Sigmoid colon (tissue), 4 donors: ENCODE results near the gene LMAN2.

Experiments
- EP300 ChIP-seq, 4 donors: sonication (generic); formaldehyde crosslinking; IDR thresholded peaks; one replicate each; pipeline ENCODE4 v1.6.1; 2017; ENCODE audit warnings: antibody characterized with exemption in 4 of 4
- POLR2A ChIP-seq, 2 donors: fragments of 450-650 bp; IDR thresholded peaks; one replicate each; pipeline ENCODE4 v1.6.1; 2016; ENCODE audit warnings: antibody characterized with exemption in 2 of 2, mild to moderate bottlenecking in 2 of 2, moderate library complexity in 2 of 2
- POLR2AphosphoS5 ChIP-seq, 4 donors: sonication (generic); formaldehyde crosslinking; IDR thresholded peaks; one replicate each; pipeline ENCODE4 v1.6.1; 2017; ENCODE audit warnings: antibody characterized with exemption in 4 of 4
- TF ChIP-seq, protein P1 (sequence below), 4 experiments: fragments of 450-650 bp in 3 of 4; fragments of 200-600 bp in 1 of 4; IDR thresholded peaks; one replicate each; pipeline ENCODE4 v1.5.1; 2016 to 2019; ENCODE audit warnings: antibody characterized with exemption in 4 of 4, mild to moderate bottlenecking in 3 of 4, moderate library complexity in 2 of 4

DNA sequence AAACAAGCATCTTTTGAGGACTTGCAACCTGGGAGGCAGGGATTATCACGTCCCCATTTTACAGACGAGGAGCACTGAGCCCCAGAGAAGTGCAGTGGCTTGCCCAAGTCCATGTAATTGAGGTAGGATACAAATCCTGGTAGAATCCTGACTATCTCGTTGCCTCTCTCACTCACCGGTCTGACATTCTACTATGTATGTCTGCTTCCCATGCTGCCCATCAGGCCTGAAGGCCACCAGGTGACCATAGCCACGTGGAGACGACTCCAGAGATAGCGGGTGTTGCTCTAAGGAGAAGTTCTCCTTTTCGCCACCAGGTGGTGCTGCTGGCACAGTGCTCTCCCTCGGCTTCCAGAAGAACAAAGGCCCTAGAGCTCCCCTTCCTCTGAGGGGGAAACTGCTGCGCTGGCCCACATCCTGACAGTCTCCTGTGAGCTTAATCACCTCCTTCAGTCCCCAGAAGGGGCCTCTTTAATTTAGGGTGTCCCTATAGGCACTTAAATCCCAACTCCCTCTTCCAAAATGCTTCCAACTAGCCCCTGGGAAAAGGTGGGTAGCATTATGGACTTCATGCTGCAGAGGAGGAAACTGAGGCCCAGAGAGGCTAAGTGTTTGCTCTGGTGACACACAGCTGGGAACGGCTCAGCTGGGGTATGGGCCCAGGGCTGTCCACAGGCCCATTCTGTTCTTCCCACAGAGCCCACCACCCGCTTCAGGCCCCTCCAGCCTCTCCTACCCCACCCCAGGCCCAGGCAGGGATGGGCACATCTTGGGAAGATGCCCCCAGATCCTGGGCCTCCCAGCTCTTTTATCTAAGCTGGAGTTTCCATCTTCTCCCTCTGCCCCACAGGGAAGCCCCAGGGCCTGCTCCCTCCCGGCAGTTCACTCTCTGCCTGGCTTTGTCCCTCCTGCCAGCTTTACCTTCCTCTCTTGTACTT lies 39.2 kb upstream of the LMAN2 start:
- TF ChIP-seq, protein P1, sequence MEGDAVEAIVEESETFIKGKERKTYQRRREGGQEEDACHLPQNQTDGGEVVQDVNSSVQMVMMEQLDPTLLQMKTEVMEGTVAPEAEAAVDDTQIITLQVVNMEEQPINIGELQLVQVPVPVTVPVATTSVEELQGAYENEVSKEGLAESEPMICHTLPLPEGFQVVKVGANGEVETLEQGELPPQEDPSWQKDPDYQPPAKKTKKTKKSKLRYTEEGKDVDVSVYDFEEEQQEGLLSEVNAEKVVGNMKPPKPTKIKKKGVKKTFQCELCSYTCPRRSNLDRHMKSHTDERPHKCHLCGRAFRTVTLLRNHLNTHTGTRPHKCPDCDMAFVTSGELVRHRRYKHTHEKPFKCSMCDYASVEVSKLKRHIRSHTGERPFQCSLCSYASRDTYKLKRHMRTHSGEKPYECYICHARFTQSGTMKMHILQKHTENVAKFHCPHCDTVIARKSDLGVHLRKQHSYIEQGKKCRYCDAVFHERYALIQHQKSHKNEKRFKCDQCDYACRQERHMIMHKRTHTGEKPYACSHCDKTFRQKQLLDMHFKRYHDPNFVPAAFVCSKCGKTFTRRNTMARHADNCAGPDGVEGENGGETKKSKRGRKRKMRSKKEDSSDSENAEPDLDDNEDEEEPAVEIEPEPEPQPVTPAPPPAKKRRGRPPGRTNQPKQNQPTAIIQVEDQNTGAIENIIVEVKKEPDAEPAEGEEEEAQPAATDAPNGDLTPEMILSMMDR (IDR thresholded peaks at IDR 0.05), result peak; percentile 95 to 98 (median 96)
- TF ChIP-seq POLR2A (IDR thresholded peaks at IDR 0.05) (no peak), POLR2AphosphoS5 (IDR thresholded peaks at IDR 0.05) (no peak), EP300 (IDR thresholded peaks at IDR 0.05) (no peak)
